NT2/D1 (cell line): Measurements from ENCODE around the gene TM6SF1.

Experiments
- SUZ12 ChIP-seq: IDR thresholded peaks from 2 replicates; pipeline ENCODE4 v1.6.1; 2011; ENCODE audit not compliant: insufficient read length, insufficient read depth; ENCODE audit errors: extremely low read depth
- YY1 ChIP-seq: IDR thresholded peaks from 2 replicates; pipeline ENCODE4 v1.6.1; 2011; ENCODE audit not compliant: insufficient read length, insufficient read depth
- ZNF274 ChIP-seq: IDR thresholded peaks from 2 replicates; pipeline ENCODE4 v1.6.1; 2011; ENCODE audit warnings: mild to moderate bottlenecking, low read depth, low read length

- TF ChIP-seq YY1, result no peak
- TF ChIP-seq ZNF274, result no peak
- TF ChIP-seq SUZ12, result no peak
Measured at GRCh38 chr15:83127547-83128150, 20.2 kb downstream of the TM6SF1 start.
